OCI-LY7 (cell line): ENCODE results near the gene CRYGD.

Source experiments
- CTCF ChIP-seq: fragments of 200-600 bp; sonication (generic); conservative IDR thresholded peaks from 2 replicates; pipeline ENCODE4 v1.5.1; 2014; ENCODE audit warnings: mild to moderate bottlenecking, antibody characterized with exemption, low read length, moderate library complexity, mixed read lengths
- EZH2phosphoT487 ChIP-seq: fragments of 200-600 bp; sonication (generic); IDR thresholded peaks from 2 replicates; pipeline ENCODE4 v1.6.1; 2018; ENCODE audit warnings: low read depth, borderline replicate concordance, mild to moderate bottlenecking, mixed run types, antibody characterized with exemption, low read length, moderate library complexity, mixed read lengths

- no peak for TF ChIP-seq CTCF
- no peak for TF ChIP-seq EZH2phosphoT487
Measured at GRCh38 chr2:208156439-208156838, 32.1 kb upstream of the CRYGD start.
